ENCODE measurements around the gene FAM117B.

GRCh38 chr2:202680512-202680911, 45.7 kb downstream of the FAM117B start:
- TF ChIP-seq, protein P1, sequence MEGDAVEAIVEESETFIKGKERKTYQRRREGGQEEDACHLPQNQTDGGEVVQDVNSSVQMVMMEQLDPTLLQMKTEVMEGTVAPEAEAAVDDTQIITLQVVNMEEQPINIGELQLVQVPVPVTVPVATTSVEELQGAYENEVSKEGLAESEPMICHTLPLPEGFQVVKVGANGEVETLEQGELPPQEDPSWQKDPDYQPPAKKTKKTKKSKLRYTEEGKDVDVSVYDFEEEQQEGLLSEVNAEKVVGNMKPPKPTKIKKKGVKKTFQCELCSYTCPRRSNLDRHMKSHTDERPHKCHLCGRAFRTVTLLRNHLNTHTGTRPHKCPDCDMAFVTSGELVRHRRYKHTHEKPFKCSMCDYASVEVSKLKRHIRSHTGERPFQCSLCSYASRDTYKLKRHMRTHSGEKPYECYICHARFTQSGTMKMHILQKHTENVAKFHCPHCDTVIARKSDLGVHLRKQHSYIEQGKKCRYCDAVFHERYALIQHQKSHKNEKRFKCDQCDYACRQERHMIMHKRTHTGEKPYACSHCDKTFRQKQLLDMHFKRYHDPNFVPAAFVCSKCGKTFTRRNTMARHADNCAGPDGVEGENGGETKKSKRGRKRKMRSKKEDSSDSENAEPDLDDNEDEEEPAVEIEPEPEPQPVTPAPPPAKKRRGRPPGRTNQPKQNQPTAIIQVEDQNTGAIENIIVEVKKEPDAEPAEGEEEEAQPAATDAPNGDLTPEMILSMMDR (IDR thresholded peaks at IDR 0.05), result no peak
- no peak for TF ChIP-seq POLR2A (IDR thresholded peaks at IDR 0.05)

Measured in uterus (tissue), 2 donors.